Activated CD4-positive, alpha-beta T cell treated with anti-CD3 and anti-CD28 coated beads for 48 hours (primary cell): ENCODE data around the gene IFITM1.
A peak's percentile ranks its signal among the peaks of the same experiment; 100 is the strongest.

Experiments used
- DNase-seq: peaks from one replicate; pipeline ENCODE4 v3.0.0-alpha.2; 2020

Gene IFITM1

DNA sequence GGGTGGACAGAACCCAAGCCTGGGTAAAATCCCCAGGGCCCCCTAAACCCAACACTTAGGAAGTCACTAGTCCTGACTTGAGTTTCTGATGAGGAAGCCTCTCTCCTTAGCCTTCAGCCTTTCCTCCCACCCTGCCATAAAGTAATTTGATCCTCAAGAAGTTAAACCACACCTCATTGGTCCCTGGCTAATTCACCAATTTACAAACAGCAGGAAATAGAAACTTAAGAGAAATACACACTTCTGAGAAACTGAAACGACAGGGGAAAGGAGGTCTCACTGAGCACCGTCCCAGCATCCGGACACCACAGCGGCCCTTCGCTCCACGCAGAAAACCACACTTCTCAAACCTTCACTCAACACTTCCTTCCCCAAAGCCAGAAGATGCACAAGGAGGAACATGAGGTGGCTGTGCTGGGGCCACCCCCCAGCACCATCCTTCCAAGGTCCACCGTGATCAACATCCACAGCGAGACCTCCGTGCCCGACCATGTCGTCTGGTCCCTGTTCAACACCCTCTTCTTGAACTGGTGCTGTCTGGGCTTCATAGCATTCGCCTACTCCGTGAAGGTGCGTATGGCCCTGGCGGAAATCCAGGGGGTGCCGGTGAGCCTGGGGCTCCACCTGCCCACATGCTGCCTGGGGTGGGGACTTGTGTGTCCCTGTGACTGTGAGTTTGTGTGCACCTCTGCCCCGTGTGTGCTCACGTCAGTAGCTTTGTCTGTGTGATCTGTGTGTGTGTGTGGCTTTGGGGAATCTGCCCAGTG lies at the start of gene IFITM1:
Gene IFITM1, plus strand, starts transcription at position 254 of the 767 bp plus-strand sequence. Its CDS starts 131 bp downstream, at position 385.
- DNase-seq, result peak; percentile 66

DNA sequence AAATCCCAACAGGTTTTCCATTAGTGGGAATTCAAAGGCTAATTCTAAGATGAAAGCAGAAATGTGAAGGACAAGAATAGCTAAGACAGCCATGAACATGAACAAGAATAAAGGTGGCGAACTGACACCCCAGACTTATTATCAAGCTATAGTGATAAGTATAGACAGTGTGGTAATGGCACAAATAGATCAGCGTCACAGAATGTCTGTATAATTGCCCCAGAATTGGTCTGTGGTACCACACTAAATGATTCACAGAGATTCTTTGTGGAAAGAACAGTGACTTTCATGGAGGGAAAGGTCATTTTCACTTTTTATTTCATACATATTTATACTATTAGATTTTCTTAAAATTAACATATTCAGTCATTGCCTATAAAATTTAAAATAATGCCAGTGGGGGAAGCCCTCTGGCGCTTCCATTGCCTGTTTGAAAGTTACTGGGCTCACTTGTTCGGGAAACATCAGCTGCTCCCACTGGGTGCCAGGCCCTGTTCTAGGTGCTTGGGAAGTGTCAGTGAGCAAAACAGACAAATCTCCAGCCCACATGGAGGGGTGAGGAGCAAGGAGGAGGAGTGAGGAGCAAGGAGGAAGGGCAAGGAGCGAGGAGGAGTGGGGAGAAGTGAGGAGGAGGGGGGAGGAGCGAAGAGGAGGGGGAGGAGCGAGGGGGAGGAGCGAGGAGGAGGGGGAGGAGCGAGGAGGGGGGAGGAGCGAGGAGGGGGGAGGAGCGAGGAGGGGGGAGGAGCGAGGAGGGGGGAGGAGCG lies 47.0 kb upstream of the IFITM1 start:
- DNase-seq, result peak; percentile 43

DNA sequence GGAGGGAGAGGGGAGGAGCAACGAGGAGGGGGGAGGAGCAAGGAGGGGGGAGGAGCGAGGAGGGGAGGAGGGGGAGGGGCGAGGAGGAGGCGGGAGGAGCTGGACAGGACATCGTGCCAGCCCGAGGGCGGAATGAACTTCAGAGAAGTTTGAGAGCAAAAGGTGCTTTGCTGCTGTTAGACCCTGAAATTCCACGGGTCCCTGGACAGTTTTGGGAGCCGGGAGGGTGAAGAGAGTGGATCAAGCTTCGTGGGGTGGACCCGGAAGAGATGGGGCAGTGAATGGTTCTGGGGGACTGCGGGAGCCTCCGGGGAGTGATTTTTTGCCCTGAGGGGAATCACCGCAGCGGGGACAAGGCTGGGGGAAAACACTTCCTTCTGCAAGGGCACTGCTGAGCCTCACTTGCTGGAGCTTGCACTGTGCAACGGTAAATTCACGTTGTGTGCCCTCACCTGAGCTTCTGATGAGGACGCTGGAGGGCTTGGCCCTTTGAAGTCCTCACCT lies 46.3 kb upstream of the IFITM1 start:
- peak; percentile 74 for DNase-seq

DNA sequence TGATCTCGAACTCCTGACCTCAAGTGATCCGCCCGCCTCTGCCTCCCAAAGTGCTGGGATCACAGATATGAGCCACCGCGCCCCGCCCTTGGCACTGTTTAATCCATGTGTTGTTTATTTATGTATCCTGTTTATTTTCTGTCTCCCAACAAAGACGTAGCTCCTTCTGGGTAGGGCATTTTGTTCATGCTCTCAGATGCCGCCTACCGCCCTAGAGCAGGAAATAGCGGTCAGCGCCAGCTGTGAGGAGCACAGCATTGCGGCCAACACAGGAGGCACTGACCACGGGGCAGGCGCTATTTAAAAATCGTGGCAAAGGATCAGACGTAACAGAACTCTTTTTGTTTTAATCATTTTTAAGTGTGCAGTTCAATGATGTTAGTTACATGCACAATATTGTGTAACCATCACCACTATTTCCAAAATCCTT lies 45.1 kb upstream of the IFITM1 start:
- peak; percentile 51 for DNase-seq

DNA sequence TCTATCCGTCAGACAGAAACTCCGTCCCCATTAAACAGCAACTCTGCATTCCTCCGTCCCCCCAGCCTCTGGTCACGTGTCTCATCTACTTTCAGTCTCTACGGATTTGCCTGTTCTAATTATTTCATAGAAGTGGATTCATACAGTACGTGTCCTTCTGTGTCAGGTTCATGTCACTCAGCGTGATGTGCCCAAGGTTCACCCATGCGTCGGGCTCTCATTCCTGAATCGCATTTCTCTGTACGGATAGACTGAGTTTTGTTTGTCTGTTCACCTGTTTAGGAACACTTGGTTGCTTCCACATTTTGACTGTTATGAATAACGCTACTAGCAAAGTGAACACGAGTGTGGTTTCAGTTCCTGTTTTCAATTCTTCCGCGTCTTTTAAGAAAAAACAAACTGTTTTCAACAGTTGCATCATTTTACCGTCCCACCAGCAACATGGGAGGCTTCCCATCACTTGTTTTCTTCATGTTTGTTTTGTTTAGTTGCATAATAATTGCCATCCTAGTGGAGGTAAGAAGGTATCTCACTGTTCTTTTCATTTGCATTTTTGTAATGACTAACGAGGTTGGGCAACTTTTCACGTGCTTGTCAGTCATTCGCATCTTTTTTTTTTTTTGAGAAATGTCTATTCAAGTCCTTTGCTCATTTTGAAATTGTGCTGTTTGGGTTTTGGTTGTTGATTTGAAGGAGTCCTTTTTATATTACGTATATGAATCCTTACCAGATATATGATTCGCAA lies 44.5 kb upstream of the IFITM1 start:
- DNase-seq, result peak; percentile 62

DNA sequence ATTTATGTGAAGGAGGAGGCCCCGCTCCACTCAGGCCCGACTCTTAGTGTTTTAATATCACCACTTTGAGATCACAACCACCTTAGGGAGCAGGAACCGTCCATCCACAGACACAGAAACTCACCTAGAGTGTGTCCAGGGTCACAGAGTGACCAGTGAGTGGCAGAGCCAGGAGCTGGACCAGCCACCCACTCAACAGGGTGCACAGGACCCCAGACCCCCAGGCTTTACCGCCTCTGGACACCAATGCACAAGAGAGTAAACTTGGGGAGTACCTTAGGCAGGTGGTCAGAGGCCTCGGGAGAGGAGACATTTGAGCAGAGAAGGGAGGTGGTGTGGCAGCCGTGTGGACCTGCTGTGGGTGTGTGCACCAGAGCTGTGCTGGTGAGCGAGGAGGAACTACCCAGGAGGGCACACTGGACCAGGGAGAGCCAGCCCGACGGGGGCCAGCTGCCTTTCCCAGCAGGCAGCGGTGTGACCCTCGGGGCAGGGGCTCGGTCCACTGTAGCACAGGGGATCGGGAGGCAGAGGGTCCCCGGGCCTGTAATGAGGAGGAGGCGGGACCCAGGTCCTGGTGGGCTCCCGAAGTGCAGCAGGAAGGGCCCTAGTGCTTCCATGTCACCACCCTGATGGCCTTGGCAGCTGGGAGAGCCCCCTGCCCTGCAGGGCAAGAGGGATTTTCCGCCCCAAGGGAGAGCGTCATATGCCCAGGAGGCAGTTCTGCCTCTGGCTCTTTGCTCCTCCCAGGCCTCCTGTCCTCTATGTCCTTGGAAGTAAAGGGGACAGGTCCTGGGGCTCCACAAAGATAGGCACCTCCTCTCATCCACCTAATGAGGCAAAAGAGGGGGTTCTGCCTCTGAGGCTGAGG lies 43.2 kb upstream of the IFITM1 start:
- no peak for DNase-seq

DNA sequence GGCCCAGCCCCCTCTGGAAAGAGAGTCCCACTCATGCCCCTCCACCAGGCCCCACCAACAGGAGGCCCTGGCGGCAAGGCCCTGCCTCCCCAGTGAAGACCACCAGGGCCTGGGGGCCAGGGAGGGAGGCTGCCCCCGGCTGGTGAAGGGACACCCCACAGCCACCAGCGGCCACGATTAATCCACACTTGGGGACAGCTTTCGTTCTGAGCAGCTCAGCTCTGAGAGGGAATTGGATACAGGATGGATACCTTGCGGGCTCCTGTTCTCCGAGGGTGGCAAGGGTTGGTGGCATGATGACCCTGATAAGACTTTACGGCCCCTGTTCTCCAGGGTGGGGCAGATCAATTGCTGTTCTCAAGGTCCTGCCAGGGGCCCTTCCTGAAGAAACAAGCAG lies 42.5 kb upstream of the IFITM1 start:
- DNase-seq, result no peak

DNA sequence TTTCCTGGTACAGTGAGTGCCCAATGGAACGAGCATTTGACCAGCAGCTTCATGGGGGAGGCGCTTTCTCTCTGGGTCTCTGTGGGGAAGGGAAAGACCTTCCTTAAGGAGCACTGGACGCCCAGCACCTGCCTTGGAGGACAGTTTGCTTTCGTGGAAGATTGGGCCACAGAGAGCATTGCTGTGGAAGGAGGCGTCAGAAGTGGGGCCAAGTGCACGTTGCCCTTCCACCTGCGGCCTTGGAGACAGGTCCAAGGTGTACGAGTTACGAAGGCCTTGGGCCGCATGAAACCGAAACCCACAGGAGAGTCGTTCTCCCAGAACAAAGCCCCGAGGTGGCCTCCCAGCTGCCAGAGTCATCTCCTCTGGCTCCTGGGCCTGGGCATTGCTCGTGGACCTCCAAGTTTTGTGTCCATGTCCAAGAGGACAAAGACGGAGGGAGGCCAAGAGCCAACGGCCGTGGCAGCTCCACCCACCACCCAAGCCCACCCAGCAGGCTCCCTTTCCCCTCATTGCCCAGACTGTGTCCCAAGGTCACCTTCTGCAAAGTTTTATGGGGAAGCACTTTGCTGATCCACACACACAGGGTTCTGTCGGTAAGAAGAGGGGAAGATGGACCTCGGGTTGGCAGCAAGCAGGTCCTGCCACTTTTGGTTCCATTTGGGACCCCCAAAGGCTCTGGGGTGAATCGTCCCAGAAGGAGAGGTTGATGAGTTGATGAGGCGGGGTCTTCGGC lies 41.5 kb upstream of the IFITM1 start:
- no peak for DNase-seq

- DNase-seq, result no peak
Observed at GRCh38 chr11:272931-273198, 41.0 kb upstream of the IFITM1 start.

GRCh38 chr11:276219-276618 lies 37.6 kb upstream of the IFITM1 start:
- DNase-seq, result no peak

DNA sequence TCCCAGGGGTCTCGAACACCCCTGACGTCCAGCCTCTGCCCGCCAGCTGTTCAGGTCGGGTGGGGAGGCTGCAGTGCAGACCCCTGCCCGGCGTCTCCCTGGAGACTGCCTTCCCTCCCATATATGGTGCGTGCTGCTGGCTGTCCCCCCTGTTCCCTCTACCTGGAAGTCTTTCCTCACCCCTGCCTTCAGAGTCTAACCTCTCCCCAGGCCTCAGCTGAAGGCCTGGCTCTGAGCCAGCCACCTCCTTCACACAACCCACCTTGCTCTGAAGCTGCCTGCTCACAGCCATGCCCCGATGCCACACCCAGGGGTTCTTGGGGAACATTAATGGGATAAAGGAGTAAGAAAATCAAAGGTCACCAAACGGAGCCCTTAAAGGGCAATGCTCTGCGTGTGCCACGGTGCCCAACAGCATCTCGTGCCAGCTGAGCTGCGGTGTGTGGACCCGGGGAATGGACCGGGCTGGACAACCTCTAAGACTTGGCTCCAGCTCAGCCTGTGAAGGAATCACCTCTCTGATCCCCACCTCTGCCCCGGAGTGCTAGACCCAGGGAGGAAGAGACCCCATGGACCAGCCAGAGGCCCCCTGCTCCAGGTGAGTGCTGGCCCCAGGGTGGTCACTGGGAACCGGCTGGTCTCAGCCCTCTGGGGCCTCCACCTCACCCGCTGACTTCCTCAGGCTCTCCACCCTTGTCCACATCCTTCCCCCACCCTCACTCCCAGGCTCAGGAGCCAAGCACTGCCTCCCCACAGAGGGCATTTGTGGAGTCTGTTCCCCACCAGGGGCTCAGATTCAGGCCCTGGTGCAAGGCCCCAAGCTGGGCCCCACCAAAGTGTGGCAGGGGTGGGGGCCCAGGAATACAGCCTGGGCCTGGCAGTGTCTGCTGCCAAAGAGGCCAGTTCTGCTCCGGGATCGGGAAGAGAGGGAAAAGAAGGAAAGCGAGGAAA lies 35.6 kb upstream of the IFITM1 start, which contains the start of gene NLRP6:
Gene NLRP6, plus strand, starts transcription at position 407 of the 951 bp plus-strand sequence. Its CDS starts 163 bp downstream, at position 570.
- no peak for DNase-seq

GRCh38 chr11:279040-279965 lies 34.5 kb upstream of the IFITM1 start:
- DNase-seq, result no peak

DNA sequence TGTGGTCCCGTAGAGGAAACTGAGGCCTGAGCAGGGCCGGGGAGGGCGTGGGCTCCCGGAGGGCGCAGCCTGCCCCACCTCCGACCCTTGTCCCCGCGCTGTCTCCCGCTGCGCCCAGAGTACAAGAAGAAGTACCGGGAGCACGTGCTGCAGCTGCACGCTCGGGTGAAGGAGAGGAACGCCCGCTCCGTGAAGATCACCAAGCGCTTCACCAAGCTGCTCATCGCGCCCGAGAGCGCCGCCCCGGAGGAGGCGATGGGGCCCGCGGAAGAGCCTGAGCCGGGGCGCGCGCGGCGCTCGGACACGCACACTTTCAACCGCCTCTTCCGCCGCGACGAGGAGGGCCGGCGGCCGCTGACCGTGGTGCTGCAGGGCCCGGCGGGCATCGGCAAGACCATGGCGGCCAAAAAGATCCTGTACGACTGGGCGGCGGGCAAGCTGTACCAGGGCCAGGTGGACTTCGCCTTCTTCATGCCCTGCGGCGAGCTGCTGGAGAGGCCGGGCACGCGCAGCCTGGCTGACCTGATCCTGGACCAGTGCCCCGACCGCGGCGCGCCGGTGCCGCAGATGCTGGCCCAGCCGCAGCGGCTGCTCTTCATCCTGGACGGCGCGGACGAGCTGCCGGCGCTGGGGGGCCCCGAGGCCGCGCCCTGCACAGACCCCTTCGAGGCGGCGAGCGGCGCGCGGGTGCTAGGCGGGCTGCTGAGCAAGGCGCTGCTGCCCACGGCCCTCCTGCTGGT lies 33.7 kb upstream of the IFITM1 start:
- peak; percentile 69 for DNase-seq

DNA sequence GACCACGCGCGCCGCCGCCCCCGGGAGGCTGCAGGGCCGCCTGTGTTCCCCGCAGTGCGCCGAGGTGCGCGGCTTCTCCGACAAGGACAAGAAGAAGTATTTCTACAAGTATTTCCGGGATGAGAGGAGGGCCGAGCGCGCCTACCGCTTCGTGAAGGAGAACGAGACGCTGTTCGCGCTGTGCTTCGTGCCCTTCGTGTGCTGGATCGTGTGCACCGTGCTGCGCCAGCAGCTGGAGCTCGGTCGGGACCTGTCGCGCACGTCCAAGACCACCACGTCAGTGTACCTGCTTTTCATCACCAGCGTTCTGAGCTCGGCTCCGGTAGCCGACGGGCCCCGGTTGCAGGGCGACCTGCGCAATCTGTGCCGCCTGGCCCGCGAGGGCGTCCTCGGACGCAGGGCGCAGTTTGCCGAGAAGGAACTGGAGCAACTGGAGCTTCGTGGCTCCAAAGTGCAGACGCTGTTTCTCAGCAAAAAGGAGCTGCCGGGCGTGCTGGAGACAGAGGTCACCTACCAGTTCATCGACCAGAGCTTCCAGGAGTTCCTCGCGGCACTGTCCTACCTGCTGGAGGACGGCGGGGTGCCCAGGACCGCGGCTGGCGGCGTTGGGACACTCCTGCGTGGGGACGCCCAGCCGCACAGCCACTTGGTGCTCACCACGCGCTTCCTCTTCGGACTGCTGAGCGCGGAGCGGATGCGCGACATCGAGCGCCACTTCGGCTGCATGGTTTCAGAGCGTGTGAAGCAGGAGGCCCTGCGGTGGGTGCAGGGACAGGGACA lies 32.9 kb upstream of the IFITM1 start:
- DNase-seq, result peak; percentile 57

GRCh38 chr11:281486-282161 lies 32.2 kb upstream of the IFITM1 start:
- DNase-seq, result peak; percentile 49

DNA sequence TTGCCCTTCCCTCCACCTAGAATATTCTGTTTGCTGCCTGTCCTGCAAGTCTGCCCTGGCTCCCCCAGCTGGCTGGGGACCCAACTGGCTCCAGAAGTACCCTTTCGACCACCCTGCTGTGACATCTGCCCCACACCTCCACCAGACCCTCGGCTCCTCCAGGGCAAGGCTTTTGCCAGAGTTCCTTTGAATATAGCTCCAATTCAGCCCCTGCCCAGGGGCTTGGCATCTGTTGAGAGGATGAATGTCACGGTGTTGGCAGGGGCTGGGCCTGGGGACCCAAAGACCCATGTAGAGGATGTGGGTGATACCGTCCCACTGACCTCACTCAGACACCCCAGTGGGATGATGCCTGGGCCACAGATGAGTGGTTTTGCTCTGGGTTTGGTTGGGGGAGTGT lies 31.7 kb upstream of the IFITM1 start:
- peak; percentile 2 for DNase-seq
